Stimulated activated CD4-positive, alpha-beta T cell treated with anti-CD3 and anti-CD28 coated beads, Interleukin-4, amount 100 ng/mL, for 4 hours (primary cell): ENCODE results near the gene CRABP2.
A peak's percentile ranks its signal among the peaks of the same experiment; 100 is the strongest.

Experiments
- DNase-seq, 2 experiments: peaks; one replicate each; pipeline ENCODE4 v3.0.0-alpha.2; 2020

Gene CRABP2

GRCh38 chr1:156705321-156705917, at the start of gene CRABP2:
CRABP2 (minus strand) TSS chr1:156705583; CDS start chr1:156705446, 137 bp downstream.
- peak in 1 of 2 experiments; percentile 29 for DNase-seq

DNA sequence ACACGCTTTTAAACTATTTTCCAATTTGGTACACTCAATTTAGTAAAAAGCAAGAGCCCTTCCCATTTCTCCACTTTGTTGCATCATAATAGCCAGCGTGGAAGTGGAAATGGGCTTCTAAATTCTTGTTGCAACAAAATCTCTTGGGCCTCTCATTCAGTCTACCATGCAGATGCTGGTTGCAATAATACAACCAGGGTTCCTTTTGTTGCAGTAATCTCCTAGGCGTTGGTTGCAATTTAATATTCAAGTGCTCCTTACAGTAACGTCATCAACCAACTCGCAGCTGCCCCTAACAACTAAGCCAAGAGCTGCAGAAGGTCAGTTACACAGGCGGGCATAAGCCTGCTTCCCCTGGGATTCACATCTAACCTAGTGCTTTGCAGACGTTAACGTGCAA, 48.8 kb upstream of the CRABP2 start:
- no peak for DNase-seq

DNA sequence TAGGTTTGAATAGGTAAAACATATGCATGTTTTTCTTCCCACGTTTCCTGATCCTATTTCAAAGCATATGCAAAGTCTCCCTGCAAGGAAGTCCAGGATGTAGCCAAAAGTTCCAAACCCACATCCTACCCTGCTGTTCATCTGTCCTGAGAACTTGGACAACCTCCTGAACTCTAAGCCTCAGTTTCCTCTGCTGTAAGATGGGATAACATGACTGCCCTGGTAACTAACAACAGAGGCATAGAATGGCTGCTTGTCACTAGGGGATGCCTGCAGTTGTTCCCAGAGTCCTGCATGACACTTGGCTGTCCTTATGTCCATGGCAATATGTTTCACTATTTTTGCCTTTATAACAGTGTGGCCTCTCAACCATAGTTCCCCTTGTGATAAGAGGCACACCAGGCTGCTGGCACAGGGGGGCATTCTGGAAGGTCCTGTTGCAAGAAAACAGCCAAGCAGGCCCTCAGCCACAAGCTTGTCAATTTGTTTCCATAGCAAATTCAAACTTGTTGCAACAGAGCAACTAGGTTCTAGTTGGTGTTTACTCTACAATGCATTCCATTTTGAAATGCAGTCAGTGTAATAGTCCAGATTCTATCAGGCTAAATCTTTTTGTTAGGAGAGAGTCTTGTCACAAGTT, 47.6 kb upstream of the CRABP2 start:
- DNase-seq = no peak

GRCh38 chr1:156751757-156752481, 46.5 kb upstream of the CRABP2 start:
- peak; percentile 98 for DNase-seq

DNA sequence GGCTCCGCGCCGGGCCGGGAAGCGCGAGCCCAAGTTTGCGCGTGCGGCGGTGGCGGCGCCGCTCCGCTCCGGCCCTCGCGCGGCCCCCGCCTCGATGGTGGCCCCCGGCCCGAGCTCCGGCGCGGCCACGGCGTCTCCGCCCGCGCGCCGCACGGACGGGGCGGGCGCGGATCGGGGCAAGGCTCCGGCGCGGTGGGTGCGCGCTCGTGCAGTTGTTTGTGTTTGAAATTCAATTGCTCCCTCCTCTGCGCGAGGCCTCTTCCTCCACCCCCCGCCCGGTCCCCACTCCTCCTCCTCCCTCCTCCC, 46.0 kb upstream of the CRABP2 start, which contains the start of gene HDGF:
Gene HDGF (minus strand): TSS at position 225 of the 306 bp plus-strand sequence. CDS start 246 bp downstream, outside the sequence.
- no peak for DNase-seq

- DNase-seq = peak; percentile 39 to 44
These were observed 45.5 kb upstream of the CRABP2 start for GRCh38 chr1:156750711-156751450.

GRCh38 chr1:156750191-156750672, 44.8 kb upstream of the CRABP2 start:
- DNase-seq = peak; percentile 43 to 66

GRCh38 chr1:156749419-156750118, 44.2 kb upstream of the CRABP2 start:
- DNase-seq = no peak

GRCh38 chr1:156748670-156749418, 43.5 kb upstream of the CRABP2 start:
- DNase-seq = no peak

DNA sequence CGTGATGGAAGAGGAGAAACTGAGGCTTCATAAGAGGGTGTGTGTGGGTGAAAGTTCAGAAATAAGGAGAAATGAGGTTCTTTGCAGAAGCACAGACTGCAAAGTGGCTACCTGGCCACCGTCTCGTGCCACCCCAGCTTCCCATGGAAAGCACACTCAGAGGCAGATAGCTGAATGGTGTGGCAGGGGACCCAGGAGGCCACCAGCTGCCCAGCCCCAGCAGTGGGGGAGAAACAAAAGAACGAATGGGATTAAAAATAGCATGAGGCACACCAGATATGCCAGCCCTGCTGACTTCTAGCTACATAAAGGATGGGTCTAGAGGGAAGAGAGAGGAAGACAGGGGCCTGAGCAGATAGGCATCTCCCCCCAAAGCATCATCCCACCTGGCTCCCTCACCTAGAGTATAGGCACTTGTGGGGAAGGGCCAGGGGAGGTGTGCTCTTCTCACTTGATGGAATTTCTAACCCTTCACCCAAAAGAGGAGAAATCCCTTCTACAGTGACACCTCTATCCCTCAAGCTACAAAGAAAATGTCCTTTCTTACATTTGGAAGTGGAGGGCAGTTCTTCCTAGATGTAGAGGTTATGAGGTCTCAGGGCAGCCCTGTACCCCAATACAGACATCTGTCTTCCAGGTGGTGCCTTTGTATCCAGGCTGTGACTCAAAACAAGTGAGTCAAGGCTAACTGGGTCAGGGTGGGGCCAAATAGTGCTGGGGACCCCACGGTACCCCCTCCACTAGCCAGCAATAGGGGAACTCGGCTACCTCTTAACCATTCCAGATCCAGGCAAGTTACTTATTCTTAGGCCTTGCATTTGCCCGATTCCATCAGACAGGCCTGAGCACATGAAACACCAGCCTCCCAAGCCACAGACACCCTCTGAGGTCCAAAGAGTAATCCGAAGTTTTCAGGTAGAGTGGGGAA, 42.6 kb upstream of the CRABP2 start:
- DNase-seq = no peak

DNA sequence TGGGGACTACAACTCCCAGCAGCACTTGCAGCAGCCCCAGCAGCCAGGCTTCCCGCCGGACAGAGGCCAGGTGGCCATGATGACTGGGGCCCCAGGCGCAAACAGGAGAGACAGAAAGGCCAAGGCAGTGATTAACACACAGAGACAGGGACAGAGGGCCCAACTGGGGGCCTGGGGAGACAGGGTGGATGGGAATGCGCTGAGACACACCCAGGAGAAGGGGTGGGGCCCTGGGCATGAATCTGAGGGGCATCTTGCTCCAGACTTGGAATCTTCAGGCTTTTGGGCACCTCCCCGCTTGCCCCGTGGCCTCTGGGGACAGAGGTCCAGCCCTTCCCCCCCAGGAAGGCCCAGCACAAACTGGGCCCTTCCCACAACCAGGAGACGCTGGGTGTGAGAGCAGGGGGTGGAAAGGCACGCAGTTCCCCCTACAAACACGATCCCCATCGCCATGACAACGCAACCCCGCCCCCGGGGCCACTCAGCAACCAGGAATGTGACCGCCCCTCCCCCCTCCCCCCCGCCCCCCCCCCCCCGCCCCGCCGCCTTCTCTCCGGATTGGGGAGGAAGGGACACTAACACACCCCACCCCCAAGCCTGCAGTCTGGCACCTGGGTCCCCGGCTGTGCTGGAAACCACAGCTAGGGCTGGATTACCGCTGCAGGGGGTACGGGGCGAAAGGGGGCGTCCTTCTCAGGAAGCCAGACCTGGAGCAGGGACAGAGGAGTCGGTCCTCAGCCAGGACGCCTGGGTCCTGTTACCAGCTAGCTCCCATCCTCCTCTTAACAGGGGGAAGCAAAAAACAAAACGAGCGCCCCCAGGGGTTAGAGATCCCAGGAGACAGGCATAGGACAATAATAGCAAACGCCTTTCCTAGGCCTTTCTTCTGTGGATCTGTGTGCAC, 41.6 kb upstream of the CRABP2 start:
- DNase-seq = peak; percentile 49 to 51

GRCh38 chr1:156746406-156746727, 41.0 kb upstream of the CRABP2 start:
- DNase-seq = no peak

GRCh38 chr1:156745881-156746280, 40.5 kb upstream of the CRABP2 start:
- DNase-seq = no peak

- no peak for DNase-seq
These were observed 39.5 kb upstream of the CRABP2 start for GRCh38 chr1:156744786-156745419.

DNA sequence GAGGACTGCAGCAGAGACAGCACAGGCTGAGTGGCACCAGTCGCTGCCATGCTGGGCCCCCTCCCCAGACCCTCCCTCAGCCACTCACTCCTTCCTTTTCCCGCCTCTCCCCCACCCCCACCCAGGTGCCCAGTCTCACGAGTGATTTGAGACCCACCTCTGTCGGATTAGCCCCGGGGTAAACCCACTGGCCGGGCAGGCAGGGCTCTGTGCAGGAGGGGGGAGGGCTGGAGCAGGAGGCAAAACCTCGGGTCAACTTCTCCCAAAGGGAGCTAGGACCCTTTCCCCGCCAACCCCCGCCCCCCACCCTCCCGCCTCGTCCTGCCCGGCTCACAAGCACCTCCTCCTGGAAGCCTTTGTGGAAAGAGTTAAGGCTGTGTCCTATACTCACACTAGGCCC, 39.0 kb upstream of the CRABP2 start:
- no peak for DNase-seq

GRCh38 chr1:156743367-156744302, 38.3 kb upstream of the CRABP2 start:
- no peak for DNase-seq

DNA sequence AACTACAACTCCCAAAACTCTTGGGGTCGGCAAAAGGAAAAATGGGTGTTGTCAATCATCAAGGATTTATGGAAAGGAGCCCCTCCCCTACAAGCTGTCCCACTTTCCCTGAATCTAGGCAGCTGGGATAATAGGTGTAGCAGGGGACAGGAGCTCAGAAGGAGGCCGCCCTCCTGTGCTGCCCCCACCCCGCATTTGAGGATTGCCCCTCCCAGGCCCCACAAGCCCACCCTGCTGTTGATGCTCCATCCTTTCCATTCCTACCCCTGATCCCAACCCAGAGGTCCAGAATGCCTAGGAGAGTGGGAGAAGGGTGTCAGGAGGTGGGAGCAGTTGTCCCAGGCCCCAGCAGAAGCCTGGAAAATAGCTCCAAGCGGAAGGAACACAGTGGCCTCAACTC, 37.4 kb upstream of the CRABP2 start:
- DNase-seq = no peak

DNA sequence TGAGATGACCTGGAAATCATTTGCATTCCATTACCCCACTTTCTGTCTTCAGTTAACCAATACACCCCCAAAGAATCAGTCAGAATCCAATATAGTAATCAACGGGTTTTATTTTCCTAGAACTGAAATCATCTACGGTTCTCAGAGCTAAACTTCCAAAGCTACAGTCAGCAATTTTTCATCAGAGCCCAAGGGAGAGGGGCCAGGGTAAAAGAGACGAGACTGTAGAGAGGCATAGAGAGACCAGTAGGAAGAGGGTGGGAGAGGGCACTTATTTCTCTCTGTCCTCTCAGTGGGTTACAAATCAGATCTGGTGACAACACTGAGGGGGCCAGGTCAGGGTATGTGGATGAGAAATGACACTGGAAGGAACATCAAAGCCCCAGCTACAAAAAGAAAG, 36.6 kb upstream of the CRABP2 start:
- DNase-seq = no peak
